Fibroblast of skin of left quadriceps (primary cell): ENCODE measurements around the gene CAD.
"Not testable (repeated sequence)": the region's sequence is repeated elsewhere in the genome, so short reads cannot be mapped to it uniquely, and the experiment has no call there.

Source experiments
- DNase-seq, 2 experiments: peaks; one replicate each; pipeline ENCODE4 v3.0.0-alpha.2; 2013; ENCODE audit warnings: low read depth in 2 of 2

Gene CAD

DNA sequence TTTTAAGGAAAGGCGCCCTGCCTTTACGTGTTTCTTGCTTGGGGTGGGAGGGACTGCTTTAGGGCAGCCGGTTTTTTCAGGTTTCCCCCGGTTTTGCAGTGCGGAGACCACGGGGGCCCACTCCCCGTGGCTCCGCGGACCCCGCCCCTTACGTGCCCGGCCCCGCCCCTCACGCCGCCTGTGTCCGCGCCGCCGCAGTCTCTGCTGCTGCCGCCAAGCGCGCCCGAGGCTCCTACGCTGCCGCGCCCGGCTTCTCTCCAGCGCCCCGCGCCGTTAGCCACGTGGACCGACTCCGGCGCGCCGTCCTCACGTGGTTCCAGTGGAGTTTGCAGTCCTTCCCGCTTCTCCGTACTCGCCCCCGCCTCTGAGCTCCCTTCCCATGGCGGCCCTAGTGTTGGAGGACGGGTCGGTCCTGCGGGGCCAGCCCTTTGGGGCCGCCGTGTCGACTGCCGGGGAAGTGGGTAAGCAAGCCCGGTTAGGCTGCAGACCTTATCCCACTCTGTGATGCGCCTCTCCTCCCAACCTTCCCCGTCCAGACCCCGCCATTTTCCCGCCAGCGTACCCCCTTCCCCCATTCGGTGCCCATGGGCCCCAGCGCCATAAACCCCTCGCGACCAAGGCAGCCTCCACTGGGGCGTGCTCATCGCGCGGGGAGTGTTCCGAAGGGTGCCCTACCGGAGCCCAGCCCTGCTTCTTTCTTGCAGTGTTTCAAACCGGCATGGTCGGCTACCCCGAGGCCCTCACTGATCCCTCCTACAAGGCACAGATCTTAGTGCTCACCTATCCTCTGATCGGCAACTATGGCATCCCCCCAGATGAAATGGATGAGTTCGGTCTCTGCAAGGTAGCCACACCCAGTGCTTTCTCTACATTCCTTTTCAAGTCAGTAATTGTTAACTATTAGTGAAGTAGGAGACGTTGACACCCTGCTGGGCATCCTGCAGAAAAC is at the start of gene CAD:
TSS of gene CAD (plus strand) at position 197 of the 949 bp plus-strand sequence. CDS start at position 380, 183 bp downstream.
- peak; percentile 56 to 58 for DNase-seq

DNA sequence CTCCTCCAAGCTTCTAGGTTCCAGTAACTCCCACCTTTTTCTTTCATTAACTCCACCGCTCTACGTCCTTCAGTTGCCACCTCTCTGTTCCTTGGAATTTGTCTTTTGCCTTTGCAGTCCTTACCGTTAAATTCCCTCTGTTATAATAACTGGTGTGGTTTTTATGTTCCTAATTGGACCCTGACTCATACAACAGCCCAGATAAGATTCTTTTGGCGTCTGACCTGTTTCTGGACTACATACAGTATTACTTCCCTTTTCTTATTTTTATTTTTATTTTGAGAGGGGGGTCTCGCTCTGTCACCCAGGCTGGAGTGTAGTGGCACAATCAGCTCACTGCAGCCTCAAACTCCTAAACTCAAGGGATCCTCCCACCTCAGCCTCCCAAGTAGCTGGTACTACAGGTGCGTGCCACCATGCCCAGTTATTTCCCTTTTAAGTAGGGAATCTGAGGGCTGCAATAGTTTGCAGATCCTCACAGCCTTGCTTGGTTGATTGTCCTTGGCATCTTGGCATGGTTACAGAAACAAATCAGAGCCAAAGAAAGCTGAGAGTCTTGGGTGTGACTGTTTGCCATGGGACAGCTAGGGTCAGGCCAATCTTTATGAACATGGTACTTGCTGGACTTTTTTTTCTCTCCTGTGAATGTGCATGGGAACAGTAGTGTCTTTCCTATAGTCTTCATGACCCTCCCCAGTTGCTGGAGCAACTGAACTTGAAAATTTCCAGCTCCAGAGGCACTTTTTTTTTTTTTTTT is 46.4 kb upstream of the CAD start:
- DNase-seq, result no peak

DNA sequence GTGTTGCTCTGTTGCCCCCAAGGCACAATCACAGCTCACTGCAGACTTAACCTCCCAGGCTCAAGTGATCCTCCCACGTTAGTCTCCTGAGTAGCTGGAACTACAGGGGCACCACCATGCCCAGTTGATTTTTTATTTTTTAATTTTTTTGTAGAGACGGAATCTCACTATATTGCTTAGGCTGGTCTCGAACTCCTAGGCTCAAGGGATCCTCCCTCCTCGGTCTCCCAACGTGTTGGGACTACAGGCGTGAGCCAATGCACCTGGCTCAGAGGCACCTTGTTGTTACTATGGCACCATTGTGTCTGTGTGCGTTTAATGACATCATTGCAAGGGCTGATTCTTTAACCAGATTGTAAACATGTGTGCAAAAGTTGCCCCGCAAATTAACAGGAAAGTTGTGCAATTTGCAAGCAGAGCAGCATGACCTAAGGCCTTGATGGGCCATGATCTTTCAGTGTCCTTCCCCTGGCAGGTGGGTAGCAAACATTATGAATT is 45.8 kb upstream of the CAD start:
- DNase-seq, result no peak

DNA sequence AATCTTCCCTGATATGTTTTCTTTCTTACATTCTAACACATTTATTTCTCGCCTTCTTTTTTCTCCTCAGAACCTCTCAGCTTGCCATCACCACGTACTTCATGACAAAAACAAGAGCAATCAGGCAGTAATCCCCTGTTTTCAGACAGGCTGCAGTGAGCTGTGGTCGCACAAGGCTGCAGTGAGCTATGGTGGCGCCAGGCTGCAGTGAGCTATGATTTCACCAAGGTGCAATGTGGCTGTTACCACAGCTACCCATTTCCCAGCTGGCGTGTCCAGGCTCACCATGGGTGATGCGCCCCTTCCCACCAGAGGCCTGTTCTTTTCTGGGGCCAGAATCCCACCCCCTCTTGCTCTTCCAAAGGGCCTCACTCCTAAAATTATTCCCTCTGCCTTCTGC is 42.5 kb upstream of the CAD start:
- no peak for DNase-seq

DNA sequence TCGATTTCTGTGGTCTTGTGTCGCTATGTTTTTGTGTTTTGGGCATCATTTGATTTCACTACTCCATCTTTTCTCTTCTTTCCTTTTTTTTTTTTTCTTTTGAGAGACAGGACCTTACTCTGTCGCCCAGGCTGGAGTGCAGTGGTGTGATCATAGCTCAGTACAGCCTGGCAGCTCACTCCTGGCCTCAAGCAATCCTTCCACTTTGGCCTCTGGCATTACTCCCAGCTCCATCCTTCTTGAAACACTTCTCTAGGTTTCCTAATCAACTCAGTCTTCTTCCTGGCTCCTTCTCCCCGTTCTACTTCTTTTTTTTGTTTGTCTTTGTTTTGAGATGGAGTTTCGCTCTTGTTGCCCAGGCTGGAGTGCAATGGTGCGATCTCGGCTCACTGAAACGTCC is 41.8 kb upstream of the CAD start:
- DNase-seq, result no peak

DNA sequence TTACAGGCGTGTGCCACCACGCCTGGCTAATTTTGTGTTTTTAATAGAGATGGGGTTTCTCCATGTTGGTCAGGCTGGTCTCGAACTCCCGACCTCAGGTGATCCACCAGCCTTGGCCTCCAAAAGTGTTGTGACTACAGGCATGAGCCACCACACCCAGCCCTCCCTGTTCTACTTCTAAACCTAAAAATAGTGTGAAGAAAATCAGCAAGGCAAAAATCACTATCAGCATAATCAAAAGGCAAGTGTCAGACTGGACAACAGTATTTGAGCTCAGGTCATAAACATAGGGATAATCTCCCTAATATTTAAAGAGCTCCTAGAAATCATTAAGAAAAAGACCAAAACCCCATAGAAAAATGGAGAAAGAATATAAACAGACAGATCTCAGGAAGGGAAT is 41.4 kb upstream of the CAD start:
- not testable (repeated sequence) for DNase-seq

DNA sequence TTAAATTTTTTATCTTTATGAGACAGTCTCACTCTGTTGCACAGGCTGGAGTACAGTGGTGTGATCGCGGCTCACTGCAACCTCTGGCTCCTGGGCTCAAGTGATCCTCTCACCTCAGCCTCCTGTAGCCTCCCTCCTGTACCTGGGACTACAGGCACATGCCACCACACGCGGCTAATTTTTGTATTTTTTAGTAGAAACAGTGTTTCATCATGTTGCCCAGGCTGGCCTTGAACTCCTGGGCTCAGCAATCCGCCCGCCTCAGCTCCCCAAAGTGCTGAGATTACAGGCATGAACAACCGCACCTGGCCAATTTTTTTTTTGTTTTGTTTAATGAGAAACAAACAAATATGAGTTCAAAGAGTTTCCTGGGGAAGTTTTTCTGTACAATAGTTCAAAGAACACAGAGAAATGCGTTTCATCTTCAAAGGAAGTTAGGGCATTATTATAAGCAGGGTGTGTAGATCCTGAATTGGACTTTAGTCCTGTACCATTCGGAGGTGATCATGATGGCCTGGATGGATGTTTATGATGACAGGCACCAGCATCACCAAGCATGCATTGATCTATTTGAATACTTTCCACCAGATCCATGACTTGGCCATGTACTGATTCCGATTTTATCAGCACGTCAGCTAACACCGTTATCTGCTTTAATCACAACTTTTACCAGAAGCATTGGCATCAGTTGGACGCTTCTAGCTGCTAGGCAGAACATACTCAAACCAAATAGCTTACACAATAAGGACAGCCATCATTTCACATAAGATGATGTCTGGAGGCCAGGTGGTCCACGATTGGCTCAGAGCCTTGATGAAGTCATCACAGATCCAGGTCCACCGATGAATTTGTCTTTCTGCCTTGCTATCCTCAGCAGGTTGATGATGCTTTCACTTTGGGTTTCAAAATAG is 39.5 kb upstream of the CAD start:
- no peak for DNase-seq

DNA sequence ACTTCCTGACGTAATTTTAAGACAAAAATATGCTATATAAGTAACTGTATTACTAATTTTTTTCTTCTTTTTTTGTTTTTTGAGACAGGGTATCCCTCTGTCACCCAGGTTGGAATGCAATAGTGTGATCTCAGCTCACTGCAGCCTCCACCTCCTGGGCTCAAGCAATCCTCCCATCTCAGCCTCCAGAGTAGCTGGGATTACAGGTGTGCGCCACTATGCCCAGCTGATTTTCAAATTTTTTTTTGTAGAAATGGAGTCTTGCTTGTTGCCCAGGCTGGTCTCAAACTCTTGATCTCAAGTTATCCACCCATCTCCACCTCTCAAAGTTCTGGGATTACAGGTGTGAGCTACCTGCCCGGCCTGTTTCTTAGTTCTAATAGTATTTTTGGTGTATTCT is 38.7 kb upstream of the CAD start:
- DNase-seq, result no peak

DNA sequence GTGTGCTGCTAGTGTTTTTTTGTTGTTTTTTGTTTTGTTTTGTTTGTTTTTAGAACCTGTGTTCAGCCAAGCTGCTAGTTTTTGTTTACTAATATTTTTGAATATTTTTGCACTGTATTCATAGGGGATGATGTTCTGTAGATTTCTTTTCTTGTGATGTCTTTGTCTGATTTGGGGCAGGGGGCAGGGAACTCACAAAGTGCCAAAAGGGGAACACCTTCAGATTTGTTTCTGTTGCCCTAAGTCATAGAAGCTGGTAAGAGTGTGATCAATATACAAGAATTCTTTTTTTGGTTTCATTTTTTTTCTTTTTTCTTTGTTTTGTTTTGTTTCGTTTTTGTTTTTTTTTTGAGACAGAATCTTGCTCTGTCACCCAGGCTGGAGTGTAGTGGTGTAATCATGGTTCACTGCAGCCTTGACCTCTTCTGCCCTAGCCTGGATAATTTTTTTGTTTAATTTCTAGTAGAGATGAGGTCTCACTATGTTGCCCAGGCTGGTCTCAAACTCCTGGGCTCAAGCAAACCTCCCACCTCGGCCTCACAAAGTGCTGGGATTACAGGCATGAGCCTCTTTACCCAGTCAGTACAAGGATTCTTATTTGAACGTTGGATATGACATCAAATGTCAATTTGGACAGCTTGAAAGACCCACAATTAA is 37.7 kb upstream of the CAD start:
- no peak for DNase-seq

DNA sequence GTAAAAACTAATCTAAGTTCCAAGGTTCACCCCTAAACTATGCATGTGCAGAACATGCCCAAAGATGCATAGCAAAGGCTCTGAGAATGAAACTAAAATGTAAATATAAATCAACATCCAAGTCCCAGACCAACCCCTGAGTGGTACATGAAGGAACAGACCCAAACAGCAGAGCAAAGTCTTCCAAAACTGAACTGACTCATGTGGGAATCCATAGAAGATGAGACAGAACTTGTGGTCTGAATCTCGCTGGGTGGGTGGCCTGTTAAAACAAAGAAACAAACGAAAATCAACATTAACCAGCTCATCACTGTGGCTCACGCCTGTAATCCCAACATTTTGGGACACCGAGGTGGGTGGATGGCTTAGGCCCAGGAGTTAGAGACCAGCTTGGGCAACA is 34.8 kb upstream of the CAD start:
- no peak for DNase-seq

DNA sequence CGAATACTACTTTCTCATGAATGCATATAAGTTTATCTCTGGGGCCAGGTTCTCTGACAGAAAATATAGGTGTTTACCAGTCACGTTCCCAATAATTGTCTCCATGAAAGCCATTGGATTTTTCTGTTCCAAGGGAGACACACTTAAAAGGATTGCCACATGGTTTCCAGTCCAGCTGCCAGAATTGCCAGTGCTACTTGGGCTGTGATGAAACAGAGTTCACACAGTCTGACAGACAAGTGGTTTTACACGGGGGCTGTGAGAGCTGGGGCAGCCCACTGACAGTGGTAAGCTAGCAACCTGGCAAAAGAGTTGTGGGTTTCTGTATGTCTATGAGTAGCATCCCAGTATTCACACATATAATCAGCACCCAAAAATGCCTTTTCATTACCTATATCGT is 33.1 kb upstream of the CAD start:
- DNase-seq, result no peak

DNA sequence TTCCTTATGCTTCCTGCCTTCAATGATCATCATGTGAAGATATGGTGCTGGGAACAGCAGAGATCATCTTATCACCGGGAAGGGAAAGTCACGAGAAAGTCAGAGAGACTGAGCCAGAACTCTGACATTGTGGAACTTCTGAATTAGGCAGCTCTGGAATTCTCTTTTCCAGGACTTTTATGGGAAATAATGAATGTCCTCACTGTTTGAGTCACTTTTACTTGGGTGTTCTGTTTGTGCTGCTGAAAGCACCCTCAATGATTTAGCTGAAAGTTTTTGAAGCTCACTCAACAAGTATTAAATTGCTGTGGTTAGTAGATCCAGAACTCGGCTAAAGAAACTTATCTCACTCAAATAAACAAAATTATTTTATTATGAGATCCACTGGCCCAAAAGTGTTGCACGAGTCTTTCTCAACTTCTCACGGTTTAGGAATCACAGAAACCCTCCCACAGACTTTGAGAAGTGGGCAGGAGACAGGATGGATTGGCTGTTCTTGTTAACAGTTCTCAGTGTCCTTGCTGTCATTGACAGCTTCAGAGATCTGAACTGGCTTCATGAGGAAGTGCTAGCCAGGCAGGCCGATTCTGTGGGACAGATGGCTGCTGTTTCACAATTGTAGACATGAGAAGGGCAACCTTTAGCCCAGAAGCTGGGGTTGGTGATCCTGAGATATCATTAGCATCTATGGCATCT is 31.7 kb upstream of the CAD start:
- peak; percentile 70 to 71 for DNase-seq

DNA sequence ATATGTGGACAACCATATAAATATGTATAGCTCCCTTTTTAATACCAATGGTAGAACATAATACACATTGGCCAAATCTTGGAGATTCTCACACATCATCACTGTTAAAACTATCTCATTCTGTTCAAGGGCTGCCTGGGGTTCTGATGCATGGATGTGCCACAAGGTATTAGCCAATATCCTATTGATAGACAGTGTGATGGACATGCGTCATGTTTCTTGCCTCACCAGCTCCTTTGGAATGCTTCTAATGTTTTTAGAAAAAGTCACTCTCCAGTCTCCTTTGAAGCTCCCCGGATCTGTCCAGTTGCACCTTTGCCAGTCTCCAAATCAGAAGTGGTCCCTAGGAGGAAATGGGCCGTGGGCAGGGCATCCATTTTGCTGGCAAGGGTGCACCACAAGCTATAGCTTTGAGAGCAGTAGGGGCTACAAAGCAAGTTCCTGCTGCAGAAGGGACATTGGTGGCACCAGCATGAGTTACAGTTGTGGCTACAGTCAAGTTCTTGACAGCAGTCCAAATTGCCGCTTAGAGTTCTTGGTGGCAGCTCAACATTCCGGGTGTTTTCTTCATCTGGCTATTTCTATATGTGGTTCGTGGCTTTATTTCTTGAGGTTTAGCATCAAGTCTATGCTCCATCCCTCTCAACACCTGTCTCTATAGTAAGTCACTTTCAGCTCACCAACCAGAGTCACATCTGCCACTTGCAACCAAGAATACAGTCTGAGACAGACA is 30.4 kb upstream of the CAD start:
- no peak for DNase-seq

DNA sequence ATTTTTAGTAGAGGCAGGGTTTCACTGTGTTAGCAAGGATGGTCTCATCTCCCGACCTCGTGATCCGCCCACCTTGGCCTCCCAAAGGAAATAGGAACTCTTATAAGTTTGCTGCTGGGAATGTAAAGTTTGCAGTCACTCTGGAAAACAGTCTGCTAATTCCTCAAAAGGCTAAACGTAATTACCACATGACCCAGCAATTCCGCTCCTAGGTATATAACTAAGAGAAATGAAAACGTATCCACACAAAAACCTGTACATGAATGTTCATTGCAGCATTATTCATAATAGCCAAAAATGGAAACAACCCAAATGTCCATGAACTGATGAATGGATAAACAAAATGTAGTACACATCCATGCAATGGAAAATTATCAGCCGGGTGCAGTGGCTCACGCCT is 27.2 kb upstream of the CAD start:
- no peak for DNase-seq

DNA sequence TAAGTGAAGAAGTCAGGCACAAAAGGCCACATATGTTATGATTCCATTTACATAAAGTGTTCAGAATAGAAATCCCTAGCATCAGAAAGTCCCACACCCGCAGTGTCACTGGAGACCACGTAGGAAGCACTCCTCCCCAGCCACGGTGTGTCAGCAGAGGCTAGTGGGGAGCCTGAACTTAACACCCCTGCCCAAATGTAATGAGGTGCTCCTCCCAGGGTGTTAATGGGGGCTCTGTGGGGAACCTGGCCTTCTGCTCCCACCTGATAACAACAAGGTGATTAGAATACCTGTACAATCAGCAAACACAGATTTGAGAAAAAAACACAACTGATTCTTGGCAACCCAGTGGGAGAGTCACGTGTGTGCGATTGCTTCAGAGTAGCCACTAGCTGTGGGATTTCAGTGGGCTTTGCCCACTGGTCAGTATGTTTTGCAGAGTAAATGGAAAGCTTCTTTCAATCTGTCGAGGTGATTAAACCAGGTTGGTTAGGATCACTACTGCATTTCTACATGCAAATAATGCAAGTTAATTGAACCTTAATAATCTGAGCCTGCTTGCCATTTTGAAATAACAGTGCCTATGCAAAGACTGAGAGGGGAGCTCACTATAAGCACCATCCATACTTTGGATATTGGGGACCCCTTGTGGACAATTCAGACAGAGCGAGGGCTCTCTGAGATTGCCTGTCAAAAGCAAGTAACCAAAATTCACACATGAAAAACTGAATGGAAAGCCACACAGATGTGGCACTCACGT is 25.9 kb upstream of the CAD start:
- DNase-seq, result peak; percentile 43 to 53

DNA sequence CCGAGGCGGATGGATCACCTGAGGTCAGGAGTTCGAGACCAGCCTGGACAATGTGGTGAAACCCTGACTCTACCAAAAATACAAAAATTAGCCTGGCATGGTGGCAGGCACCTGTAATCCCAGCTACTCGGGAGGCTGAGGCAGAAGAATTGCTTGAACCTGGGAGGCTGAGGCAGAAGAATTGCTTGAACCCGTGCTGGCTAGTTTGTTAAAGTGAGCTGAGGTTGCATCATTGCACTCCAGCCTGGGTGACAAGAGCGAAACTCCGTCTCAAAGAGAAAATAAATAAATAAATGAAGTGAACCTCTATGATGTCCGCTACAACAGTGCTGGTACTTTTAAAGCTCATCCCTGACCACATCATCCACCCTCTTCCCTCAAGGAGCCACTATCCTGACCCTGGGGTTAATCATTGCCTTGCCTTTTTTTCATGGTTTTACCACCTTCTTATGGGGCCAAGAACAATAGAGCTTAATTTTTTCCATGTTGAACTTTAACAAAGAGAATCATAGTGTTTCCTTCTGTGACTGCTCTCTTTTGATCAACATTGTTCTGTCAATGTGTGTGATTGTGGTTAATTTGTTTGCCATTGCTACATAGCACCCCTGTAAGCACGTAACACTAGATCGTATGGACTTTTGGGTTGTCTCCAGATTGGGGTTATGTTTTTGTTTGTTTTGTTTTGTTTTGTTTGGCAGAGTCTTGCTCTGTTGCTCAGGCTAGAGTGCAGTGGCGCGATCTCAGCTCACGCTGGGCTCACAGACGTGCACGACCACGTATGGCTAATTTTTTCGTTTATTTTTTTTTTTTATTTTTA is 22.4 kb upstream of the CAD start:
- no peak for DNase-seq

DNA sequence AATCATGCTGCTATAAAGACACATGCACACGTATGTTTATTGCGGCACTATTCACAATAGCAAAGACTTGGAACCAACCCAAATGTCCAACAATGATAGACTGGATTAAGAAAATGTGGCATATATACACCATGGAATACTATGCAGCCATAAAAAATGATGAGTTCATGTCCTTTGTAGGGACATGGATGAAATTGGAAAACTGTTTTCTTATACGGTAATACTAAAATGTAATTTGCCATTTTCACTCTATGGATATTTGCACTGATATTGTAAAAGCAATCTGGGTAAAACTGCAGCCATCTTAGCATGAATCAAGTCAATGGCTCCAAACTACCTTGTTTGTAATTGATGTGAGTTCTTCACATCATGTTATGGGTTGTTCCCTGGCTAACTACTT is 21.4 kb upstream of the CAD start:
- DNase-seq, result not testable (repeated sequence)

DNA sequence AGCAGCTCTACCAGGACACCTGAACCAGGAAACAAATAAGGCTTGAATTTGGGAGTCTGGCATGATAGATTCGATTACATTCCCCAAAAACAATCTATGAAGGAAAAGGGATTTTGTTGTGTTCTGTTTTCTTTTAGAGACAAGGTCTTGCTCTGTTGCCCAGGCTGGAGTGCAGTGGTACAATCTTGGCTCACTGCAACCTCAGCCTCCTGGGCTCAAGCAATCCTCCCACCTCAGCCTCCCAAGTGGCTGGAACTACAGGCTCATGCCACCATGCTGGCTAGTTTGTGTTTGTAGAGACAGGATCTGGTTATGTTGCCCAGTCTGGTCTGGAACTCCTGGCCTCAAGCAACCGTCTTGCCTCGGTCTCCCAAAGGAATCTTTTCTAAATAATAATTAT is 19.1 kb upstream of the CAD start:
- DNase-seq, result not testable (repeated sequence)
